Right lobe of liver (tissue), 6 donors: ENCODE data around the gene RNF34. TPM values are rescaled to one million over a fixed set of nuclear protein-coding genes. Genes with fewer than 3 reads are reported as not detected.

Experiments used
- ATAC-seq, 4 donors: fragments of 200-7000 bp; cut with Tn5 transposase; one replicate each; pipeline ENCODE4 v1.9.1; 2020; ENCODE audit warnings: mild to moderate bottlenecking in 4 of 4, moderate library complexity in 4 of 4
- DNase-seq, 3 donors: peaks; one replicate each; pipeline ENCODE4 v3.0.0-alpha.2; 2020
- H3K27ac ChIP-seq, 3 donors: fragments of 200-600 bp; one replicate each; pipeline ENCODE4 v1.8.0; 2022
- H3K27me3 ChIP-seq, 2 donors: fragments of 200-600 bp; one replicate each; pipeline ENCODE4 v1.8.0; 2022
- H3K36me3 ChIP-seq, 4 donors: fragments of 200-600 bp; sonication (generic) in 1 of 4; one replicate each; pipeline versions ENCODE4 v1.5.1 to v1.8.0; 2017 to 2022; ENCODE audit warnings: control low read depth in 1 of 4
- H3K4me1 ChIP-seq, 4 donors: fragments of 200-600 bp; sonication (generic) in 1 of 4; one replicate each; pipeline versions ENCODE4 v1.5.1 to v1.8.0; 2017 to 2022; ENCODE audit warnings: control low read depth in 1 of 4
- H3K4me3 ChIP-seq, 3 donors: fragments of 200-600 bp; one replicate each; pipeline ENCODE4 v1.8.0; 2022
- H3K9me3 ChIP-seq, 4 donors: fragments of 200-600 bp; sonication (generic) in 1 of 4; one replicate each; pipeline versions ENCODE4 v1.5.1 to v1.8.0; 2017 to 2022; ENCODE audit warnings: control low read depth in 1 of 4
- CTCF ChIP-seq, 4 donors: fragments of 200-600 bp in 3 of 4; fragments of 450-650 bp in 1 of 4; IDR thresholded peaks; one replicate each; pipeline versions ENCODE4 v1.5.1 to v1.8.0; 2016 to 2022; ENCODE audit warnings: antibody characterized with exemption in 4 of 4, mild to moderate bottlenecking in 2 of 4
- POLR2A ChIP-seq: fragments of 450-650 bp; IDR thresholded peaks from one replicate; pipeline ENCODE4 v1.6.1; 2017; ENCODE audit warnings: antibody characterized with exemption, mild to moderate bottlenecking
- WGBS: methylation state at CpG from one replicate; pipeline ENCODE4 v1.1.6; 2018; ENCODE audit warnings: low coverage, low lambda C conversion rate; ENCODE audit not compliant: insufficient coverage; ENCODE audit errors: missing lambda C conversion rate; 5-methylcytosine and 5-hydroxymethylcytosine counted together
- intact Hi-C, 2 donors: fragments of 100-400 bp; cut with DNase I; formaldehyde crosslinking; loops; one replicate each; pipeline versions ENCODE4 v1.11.2 to v1.14.1; 2022
- total RNA-seq, 6 experiments: library from RNA; depleted of rRNA in 2 of 6; stranded (reverse); fragments of >200 nt in 2 of 6; fragmentation: NEBNext Ultra II Directional in 3 of 6; extraction: Animal tissue kit (Norgen Biotek cat#: 25700) in 3 of 6; gene quantifications; one replicate each; pipeline versions ENCODE4 v1.1.0 to v1.2.4, GENCODE V29; 2016 to 2023
- donor health status: DM: no; HTN: yes; CAD: no.
- donor health status: DM: no; HTN: no; CAD: no.
- donor health status: DM: no; HTN: no; CAD: no.
- donor health status: DM: no; HTN: yes; CAD: no.
- donor health status: DM: no; HTN: yes; CAD: no.

The RNF34 gene
- total RNA-seq, 6 experiments from 2014 or later: 11.7 to 22.3 (median 14.6) TPM

GRCh38 chr12:121423253-121423652 lies 23.3 kb downstream of the RNF34 start:
- Histone ChIP-seq H3K27ac (no peak overlapping the region), H3K4me1 (no peaks in the 10 kb centered on the region), H3K36me3 (peaks cover 0 to 64% (median 21%) of the 10 kb centered on the region in 4 donors), H3K27me3 (no peaks in the 10 kb centered on the region), H3K9me3 (no peaks in the 10 kb centered on the region), H3K4me3 (no peak overlapping the region)
- DNase-seq (no peak), ATAC-seq (no peak)
- WGBS: no CpG with 5 or more reads among the region's 14 CpGs
- no peak for TF ChIP-seq POLR2A
- no peak for TF ChIP-seq CTCF (IDR thresholded peaks at IDR 0.05)
- intact Hi-C loops: no loop called here

- intact Hi-C loops: no loop called here
- TF ChIP-seq CTCF (IDR thresholded peaks at IDR 0.05): no peak
- TF ChIP-seq POLR2A: no peak
- ATAC-seq (no peak), DNase-seq (no peak)
- Histone ChIP-seq H3K27ac (no peak overlapping the region), H3K27me3 (no peaks in the 10 kb centered on the region), H3K4me1 (no peaks in the 10 kb centered on the region), H3K4me3 (no peak overlapping the region), H3K36me3 (peaks cover 0 to 64% (median 26%) of the 10 kb centered on the region in 4 donors), H3K9me3 (no peaks in the 10 kb centered on the region)
- WGBS: 88% methylated on average over 13 of the region's 13 CpGs
These were observed 24.0 kb downstream of the RNF34 start for GRCh38 chr12:121423682-121424623.

- WGBS: 73% methylated on average over 1 of the region's 1 CpG
- Histone ChIP-seq H3K4me3 (no peak overlapping the region), H3K27ac (no peak overlapping the region), H3K4me1 (no peaks in the 10 kb centered on the region), H3K9me3 (no peaks in the 10 kb centered on the region), H3K27me3 (no peaks in the 10 kb centered on the region), H3K36me3 (peaks cover 0 to 66% (median 31%) of the 10 kb centered on the region in 4 donors)
- intact Hi-C loops: no loop called here
- no peak for DNase-seq
- no peak for TF ChIP-seq CTCF (IDR thresholded peaks at IDR 0.05)
- no peak for TF ChIP-seq POLR2A
- no peak for ATAC-seq
These were observed 24.7 kb downstream of the RNF34 start for GRCh38 chr12:121424624-121424975.

- DNase-seq (no peak), ATAC-seq (no peak)
- Histone ChIP-seq H3K36me3 (peaks cover 0 to 79% (median 43%) of the 10 kb centered on the region in 4 donors), H3K4me3 (no peak overlapping the region), H3K9me3 (no peaks in the 10 kb centered on the region), H3K27ac (no peak overlapping the region), H3K27me3 (no peaks in the 10 kb centered on the region), H3K4me1 (no peaks in the 10 kb centered on the region)
- intact Hi-C loops: no loop called here
- no CpG with 5 or more reads among the region's 2 CpGs for WGBS
- TF ChIP-seq CTCF (IDR thresholded peaks at IDR 0.05): no peak
- no peak for TF ChIP-seq POLR2A
These were observed 27.7 kb downstream of the RNF34 start for GRCh38 chr12:121427556-121428050.
